GM12891 (cell line): ENCODE measurements around the gene GPATCH3. TPM values are rescaled to one million over a fixed set of nuclear protein-coding genes. Genes with fewer than 3 reads are reported as not detected.
"Not testable (repeated sequence)": the region's sequence is repeated elsewhere in the genome, so short reads cannot be mapped to it uniquely, and the experiment has no call there.

Experiments used
- DNase-seq: peaks from one replicate; pipeline ENCODE4 v3.0.0; 2011; ENCODE audit warnings: low spot score; ENCODE audit not compliant: insufficient read length
- FAIRE-seq: peaks from 2 replicates; lab custom pipeline; 2011; peaks lifted over from hg19 to GRCh38; lab: Jason Lieb, UNC
- PAX5 ChIP-seq: IDR thresholded peaks from 2 replicates; pipeline ENCODE4 v1.6.1; 2011; ENCODE audit warnings: low read length, moderate library complexity, mild to moderate bottlenecking; ENCODE audit not compliant: insufficient read depth, severe bottlenecking
- POLR2A ChIP-seq: IDR thresholded peaks from 2 replicates; pipeline ENCODE4 v1.6.1; 2011; ENCODE audit warnings: low read depth, low read length, control low read depth
- POLR2AphosphoS5 ChIP-seq: IDR thresholded peaks from 2 replicates; pipeline ENCODE4 v1.6.1; 2011; ENCODE audit warnings: low read depth, low read length, control low read depth
- POU2F2 ChIP-seq: IDR thresholded peaks from 2 replicates; pipeline ENCODE4 v1.6.1; 2011; ENCODE audit warnings: low read depth, mild to moderate bottlenecking, control low read depth, low read length, moderate library complexity
- SPI1 ChIP-seq: IDR thresholded peaks from 2 replicates; pipeline ENCODE4 v1.6.1; 2011; ENCODE audit warnings: low read depth, low read length, control low read depth
- TAF1 ChIP-seq: IDR thresholded peaks from 2 replicates; pipeline ENCODE4 v1.6.1; 2011; ENCODE audit warnings: low read depth, low read length, control low read depth
- polyA plus RNA-seq: library from polyadenylated mRNA; unstranded; fragments of >200 nt; gene quantifications from one replicate; pipeline ENCODE4 v1.2.1, GENCODE V29; 2012; ENCODE audit warnings: low read depth, missing spikeins, inconsistent platforms; ENCODE audit not compliant: missing spikeins

GPATCH3 gene, protein sequence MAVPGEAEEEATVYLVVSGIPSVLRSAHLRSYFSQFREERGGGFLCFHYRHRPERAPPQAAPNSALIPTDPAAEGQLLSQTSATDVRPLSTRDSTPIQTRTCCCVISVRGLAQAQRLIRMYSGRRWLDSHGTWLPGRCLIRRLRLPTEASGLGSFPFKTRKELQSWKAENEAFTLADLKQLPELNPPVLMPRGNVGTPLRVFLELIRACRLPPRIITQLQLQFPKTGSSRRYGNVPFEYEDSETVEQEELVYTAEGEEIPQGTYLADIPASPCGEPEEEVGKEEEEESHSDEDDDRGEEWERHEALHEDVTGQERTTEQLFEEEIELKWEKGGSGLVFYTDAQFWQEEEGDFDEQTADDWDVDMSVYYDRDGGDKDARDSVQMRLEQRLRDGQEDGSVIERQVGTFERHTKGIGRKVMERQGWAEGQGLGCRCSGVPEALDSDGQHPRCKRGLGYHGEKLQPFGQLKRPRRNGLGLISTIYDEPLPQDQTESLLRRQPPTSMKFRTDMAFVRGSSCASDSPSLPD
- 8.6 TPM for polyA plus RNA-seq

- DNase-seq (peak; percentile 76), FAIRE-seq (peak; percentile 98)
- peak; percentile 98 for TF ChIP-seq POLR2A
- no peak for TF ChIP-seq SPI1
- TF ChIP-seq POLR2AphosphoS5: peak; percentile 91
- peak; percentile 74 for TF ChIP-seq POU2F2
- no peak for TF ChIP-seq PAX5
- TF ChIP-seq TAF1: peak; percentile 99
Observed at GRCh38 chr1:26900001-26900814, at the start of gene GPATCH3. Gene GPATCH3, minus strand, starts transcription at chr1:26900467. Its CDS starts 25 bp downstream, at chr1:26900442.

DNA sequence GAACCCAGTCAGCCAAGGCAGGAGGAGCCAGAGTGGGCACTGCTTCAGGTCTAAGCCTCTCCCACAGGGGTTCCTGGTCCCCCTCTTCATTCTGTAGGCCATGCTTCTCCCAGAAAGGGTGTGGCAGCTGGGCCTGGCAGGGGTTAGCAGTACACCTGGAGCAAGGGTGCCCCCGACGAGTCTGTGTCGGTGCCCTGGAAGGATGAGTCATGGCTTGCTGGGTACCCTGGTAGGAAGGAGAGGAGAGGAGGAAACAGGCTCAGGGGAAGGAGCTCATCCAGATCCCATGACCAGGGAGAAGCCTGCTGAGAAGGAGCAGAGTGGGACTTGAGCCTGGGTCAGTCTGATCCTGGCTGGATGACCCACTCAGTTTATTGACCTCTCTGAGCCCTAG is 49.7 kb upstream of the GPATCH3 start:
- no peak for FAIRE-seq
- DNase-seq: no peak
- TF ChIP-seq POLR2AphosphoS5 (no peak), TAF1 (no peak), POU2F2 (no peak), POLR2A (no peak), PAX5 (no peak), SPI1 (no peak)

- FAIRE-seq: no peak
- TF ChIP-seq POLR2AphosphoS5: 0 out of 2 replicates have a peak, but pooled peaks have one; percentile 22
- no peak for TF ChIP-seq POLR2A
Observed at GRCh38 chr1:26949266-26949925, 49.1 kb upstream of the GPATCH3 start.

GRCh38 chr1:26948725-26949057 is 48.4 kb upstream of the GPATCH3 start:
- not testable (repeated sequence) for FAIRE-seq, DNase-seq

More at GRCh38 chr1:26949266-26949925, 49.1 kb upstream of the GPATCH3 start:
- no peak for DNase-seq

- DNase-seq (no peak), FAIRE-seq (no peak)
- TF ChIP-seq POU2F2: no peak
- no peak for TF ChIP-seq POLR2A
- TF ChIP-seq SPI1: no peak
- no peak for TF ChIP-seq TAF1
- no peak for TF ChIP-seq PAX5
- TF ChIP-seq POLR2AphosphoS5: no peak
Observed at GRCh38 chr1:26946270-26946669, 46.0 kb upstream of the GPATCH3 start.

- FAIRE-seq (no peak), DNase-seq (no peak)
- no peak for TF ChIP-seq SPI1
- no peak for TF ChIP-seq POLR2AphosphoS5
- no peak for TF ChIP-seq POLR2A
- TF ChIP-seq PAX5: no peak
- no peak for TF ChIP-seq TAF1
- TF ChIP-seq POU2F2: no peak
Observed at GRCh38 chr1:26945728-26946127, 45.5 kb upstream of the GPATCH3 start.

GRCh38 chr1:26945138-26945537 is 44.9 kb upstream of the GPATCH3 start:
- DNase-seq: no peak
- no peak for TF ChIP-seq SPI1
- no peak for TF ChIP-seq POU2F2
- no peak for TF ChIP-seq TAF1
- FAIRE-seq: no peak

DNA sequence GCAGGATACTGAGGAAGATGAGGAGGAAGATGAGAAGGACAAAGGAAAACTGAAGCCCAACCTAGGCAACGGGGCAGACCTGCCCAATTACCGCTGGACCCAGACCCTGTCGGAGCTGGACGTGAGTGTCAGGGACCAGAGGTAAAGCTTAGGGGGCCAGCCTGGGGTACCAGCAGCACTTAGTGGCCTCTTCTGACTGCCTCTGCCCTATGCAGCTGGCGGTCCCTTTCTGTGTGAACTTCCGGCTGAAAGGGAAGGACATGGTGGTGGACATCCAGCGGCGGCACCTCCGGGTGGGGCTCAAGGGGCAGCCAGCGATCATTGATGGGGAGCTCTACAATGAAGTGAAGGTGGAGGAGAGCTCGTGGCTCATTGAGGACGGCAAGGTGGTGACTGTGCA is 42.4 kb upstream of the GPATCH3 start:
- DNase-seq (no peak), FAIRE-seq (no peak)

GRCh38 chr1:26941311-26941710 is 41.0 kb upstream of the GPATCH3 start:
- TF ChIP-seq PAX5 (no peak), POU2F2 (no peak), POLR2AphosphoS5 (no peak), TAF1 (no peak), POLR2A (no peak), SPI1 (no peak)
- DNase-seq (no peak), FAIRE-seq (no peak)

More for the DNA sequence above, 42.4 kb upstream of the GPATCH3 start:
- no peak for TF ChIP-seq POLR2A

DNA sequence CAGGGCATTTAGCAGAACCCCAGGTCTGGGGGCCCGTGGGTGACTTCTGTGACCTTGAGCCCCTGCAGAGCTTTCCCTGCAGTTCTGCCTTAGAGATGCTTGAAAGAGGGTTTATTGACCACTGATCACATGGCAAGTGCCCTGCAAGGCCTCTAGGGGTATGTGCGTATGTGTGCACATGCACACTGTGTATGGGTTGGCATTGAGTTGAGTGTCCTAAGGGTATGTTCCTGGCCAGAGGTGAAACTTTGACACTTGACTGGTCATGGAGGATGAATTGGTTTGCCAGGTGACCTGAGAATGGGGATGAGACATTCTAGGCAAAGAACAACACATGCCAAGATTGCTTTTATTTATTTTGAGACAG is 38.4 kb upstream of the GPATCH3 start:
- TF ChIP-seq PAX5 (no peak), TAF1 (no peak), POLR2AphosphoS5 (no peak), POLR2A (no peak), POU2F2 (no peak), SPI1 (no peak)
- FAIRE-seq (peak; percentile 60), DNase-seq (no peak)
